Neural progenitor cell (in vitro differentiated cells): ENCODE results near the gene RBM33.

ENCODE experiments used
- EZH2 ChIP-seq: fragments of 200-600 bp; sonication (generic); IDR thresholded peaks from 2 replicates; pipeline ENCODE4 v1.6.1; 2017; ENCODE audit warnings: antibody characterized with exemption, mild to moderate bottlenecking, moderate library complexity
- TF ChIP-seq, protein P1 (sequence below): fragments of 200-600 bp; sonication (generic); IDR thresholded peaks from 2 replicates; pipeline ENCODE4 v1.5.1; 2017; ENCODE audit warnings: antibody characterized with exemption, mild to moderate bottlenecking

DNA sequence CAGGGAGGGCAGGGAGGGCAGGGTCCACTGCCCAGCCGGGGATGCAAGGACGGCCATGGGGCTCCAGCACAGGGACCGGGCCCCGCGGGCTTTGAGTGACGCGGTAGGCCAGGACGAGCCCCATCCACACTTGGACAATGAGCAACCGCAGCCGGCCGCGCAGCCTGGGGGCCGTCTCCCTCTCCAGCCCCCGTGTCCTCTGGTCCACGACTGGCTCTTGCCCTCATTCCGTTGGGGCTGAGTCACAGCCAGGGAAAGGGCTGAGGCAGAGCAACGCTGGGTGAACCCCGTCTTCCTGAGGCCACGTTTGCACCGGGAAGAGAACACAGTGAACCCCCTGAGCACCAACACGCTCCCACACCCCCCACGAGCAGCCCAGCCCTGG, 144.1 kb downstream of the RBM33 start:
- TF ChIP-seq, protein P1, sequence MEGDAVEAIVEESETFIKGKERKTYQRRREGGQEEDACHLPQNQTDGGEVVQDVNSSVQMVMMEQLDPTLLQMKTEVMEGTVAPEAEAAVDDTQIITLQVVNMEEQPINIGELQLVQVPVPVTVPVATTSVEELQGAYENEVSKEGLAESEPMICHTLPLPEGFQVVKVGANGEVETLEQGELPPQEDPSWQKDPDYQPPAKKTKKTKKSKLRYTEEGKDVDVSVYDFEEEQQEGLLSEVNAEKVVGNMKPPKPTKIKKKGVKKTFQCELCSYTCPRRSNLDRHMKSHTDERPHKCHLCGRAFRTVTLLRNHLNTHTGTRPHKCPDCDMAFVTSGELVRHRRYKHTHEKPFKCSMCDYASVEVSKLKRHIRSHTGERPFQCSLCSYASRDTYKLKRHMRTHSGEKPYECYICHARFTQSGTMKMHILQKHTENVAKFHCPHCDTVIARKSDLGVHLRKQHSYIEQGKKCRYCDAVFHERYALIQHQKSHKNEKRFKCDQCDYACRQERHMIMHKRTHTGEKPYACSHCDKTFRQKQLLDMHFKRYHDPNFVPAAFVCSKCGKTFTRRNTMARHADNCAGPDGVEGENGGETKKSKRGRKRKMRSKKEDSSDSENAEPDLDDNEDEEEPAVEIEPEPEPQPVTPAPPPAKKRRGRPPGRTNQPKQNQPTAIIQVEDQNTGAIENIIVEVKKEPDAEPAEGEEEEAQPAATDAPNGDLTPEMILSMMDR, result no peak
- TF ChIP-seq EZH2, result no peak
